Measurements from ENCODE around the gene DUOXA2.

DUOXA2 gene

DNA sequence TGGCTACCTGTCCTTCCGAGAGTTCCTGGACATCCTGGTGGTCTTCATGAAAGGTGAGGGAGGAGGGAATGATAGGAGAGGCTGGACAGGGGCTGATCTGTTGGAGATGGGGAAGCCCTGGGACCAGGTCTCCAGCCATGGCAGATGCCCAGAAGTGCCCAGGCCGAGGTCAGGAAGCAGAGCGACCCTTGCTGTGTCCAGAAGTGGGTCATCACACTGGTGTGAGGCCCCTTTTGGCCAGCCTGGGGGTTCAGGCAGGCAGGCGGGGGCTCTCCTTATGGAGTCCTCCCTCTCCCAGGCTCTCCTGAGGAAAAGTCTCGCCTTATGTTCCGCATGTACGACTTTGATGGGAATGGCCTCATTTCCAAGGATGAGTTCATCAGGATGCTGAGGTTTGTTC lies 33.5 kb downstream of the DUOXA2 start (continued):
- no peak for TF ChIP-seq YY1 (tag by site-specific recombination; IDR thresholded peaks at IDR 0.05)
- TF ChIP-seq ZFP69B (tag by site-specific recombination; IDR thresholded peaks at IDR 0.05) = no peak
- no peak for TF ChIP-seq ZNF214 (tag by site-specific recombination; IDR thresholded peaks at IDR 0.05; ENCODE audit: borderline replicate concordance)
- no peak for TF ChIP-seq ZNF174 (tag by site-specific recombination; IDR thresholded peaks at IDR 0.05)

DNA sequence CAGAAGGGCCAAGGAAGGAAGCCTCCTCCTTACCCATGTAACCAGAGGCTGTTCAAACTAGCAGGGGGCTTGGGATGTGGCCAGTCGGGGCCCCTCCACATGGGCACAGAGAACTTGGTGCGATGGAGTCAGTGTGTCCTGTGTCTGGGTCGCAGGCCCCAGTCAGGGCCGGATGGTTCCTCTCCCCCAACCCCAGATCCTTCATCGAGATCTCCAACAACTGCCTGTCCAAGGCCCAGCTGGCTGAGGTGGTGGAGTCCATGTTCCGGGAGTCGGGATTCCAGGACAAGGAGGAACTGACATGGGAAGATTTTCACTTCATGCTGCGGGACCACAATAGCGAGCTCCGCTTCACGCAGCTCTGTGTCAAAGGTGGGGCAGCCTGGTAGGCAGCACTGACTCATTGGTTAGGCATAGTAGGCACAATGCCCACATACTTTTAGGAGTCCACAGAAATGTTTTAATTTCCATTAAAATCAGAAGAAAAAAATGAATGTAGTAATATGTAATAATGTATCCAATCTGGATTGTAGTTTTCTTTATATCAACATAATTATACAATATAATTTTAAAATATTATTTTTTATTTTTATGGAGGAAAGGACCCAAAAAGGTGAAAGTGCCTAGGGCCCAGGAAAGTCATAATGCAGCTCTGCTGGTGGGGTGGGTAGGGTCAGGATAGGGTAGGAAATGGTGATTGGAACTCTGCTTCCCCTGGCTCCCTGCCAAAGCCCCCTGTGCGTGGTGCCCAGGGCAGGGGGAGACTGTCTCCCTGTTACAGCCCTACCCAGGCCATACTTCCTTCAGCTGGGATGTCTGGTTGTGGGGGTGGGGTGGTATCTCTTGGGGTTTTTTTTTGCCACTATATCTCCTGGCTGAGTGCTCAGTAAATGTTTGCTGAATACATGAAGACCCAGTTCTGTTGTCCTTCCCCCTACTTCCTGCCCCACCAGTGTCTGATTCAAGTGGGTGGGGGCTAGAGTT lies 34.2 kb downstream of the DUOXA2 start:
- Histone ChIP-seq H3K36me3 (ENCODE audit: control insufficient read depth in 2 of 2, insufficient read depth in 1 of 2, low read length in 2 of 2) (no peaks in the 10 kb centered on the region), H3K4me3 (ENCODE audit: low read depth, low read length) (no peak overlapping the region), H3K9me3 (ENCODE audit: control insufficient read depth, insufficient read depth, low read depth, low read length) (no peaks in the 10 kb centered on the region), H3K4me1 (ENCODE audit: control insufficient read depth, insufficient read depth, low read length) (no peaks in the 10 kb centered on the region), H3K27ac (ENCODE audit: extremely low read depth, low read depth, low read length) (no peak overlapping the region)
- CTCF ChIA-PET = no interaction called here
- POLR2A ChIA-PET = no interaction called here
- TF ChIP-seq SALL2 (tag by site-specific recombination; IDR thresholded peaks at IDR 0.05; ENCODE audit: borderline replicate concordance) (no peak), ZNF776 (tag by site-specific recombination; IDR thresholded peaks at IDR 0.05; ENCODE audit: borderline replicate concordance) (no peak), ZBTB7A (tag by site-specific recombination; IDR thresholded peaks at IDR 0.05; ENCODE audit: low read depth) (no peak), ZNF211 (tag by site-specific recombination; IDR thresholded peaks at IDR 0.05; ENCODE audit: low read depth) (no peak), ZNF202 (tag by site-specific recombination; IDR thresholded peaks at IDR 0.05; ENCODE audit: borderline replicate concordance) (no peak), ZNF777 (tag by site-specific recombination; IDR thresholded peaks at IDR 0.05; ENCODE audit: borderline replicate concordance) (no peak), ZNF501 (tag by site-specific recombination; IDR thresholded peaks at IDR 0.05) (no peak), ZNF677 (tag by site-specific recombination; IDR thresholded peaks at IDR 0.05) (no peak), SP7 (tag by site-specific recombination; IDR thresholded peaks at IDR 0.05) (no peak), ZNF623 (tag by site-specific recombination; IDR thresholded peaks at IDR 0.05) (no peak), ZNF664 (tag by site-specific recombination; IDR thresholded peaks at IDR 0.05) (no peak), ZNF146 (tag by site-specific recombination; IDR thresholded peaks at IDR 0.05) (no peak), ZNF248 (tag by site-specific recombination; IDR thresholded peaks at IDR 0.05) (no peak), ZNF24 (tag by site-specific recombination; IDR thresholded peaks at IDR 0.05) (no peak), KLF16 (tag by site-specific recombination; IDR thresholded peaks at IDR 0.05) (no peak), ZNF629 (tag by site-specific recombination; IDR thresholded peaks at IDR 0.05) (no peak), ZSCAN30 (tag by site-specific recombination; IDR thresholded peaks at IDR 0.05) (no peak)
- TF ChIP-seq, protein P1, sequence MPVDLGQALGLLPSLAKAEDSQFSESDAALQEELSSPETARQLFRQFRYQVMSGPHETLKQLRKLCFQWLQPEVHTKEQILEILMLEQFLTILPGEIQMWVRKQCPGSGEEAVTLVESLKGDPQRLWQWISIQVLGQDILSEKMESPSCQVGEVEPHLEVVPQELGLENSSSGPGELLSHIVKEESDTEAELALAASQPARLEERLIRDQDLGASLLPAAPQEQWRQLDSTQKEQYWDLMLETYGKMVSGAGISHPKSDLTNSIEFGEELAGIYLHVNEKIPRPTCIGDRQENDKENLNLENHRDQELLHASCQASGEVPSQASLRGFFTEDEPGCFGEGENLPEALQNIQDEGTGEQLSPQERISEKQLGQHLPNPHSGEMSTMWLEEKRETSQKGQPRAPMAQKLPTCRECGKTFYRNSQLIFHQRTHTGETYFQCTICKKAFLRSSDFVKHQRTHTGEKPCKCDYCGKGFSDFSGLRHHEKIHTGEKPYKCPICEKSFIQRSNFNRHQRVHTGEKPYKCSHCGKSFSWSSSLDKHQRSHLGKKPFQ (tag by site-specific recombination; IDR thresholded peaks at IDR 0.05) = no peak
- TF ChIP-seq, protein P2, sequence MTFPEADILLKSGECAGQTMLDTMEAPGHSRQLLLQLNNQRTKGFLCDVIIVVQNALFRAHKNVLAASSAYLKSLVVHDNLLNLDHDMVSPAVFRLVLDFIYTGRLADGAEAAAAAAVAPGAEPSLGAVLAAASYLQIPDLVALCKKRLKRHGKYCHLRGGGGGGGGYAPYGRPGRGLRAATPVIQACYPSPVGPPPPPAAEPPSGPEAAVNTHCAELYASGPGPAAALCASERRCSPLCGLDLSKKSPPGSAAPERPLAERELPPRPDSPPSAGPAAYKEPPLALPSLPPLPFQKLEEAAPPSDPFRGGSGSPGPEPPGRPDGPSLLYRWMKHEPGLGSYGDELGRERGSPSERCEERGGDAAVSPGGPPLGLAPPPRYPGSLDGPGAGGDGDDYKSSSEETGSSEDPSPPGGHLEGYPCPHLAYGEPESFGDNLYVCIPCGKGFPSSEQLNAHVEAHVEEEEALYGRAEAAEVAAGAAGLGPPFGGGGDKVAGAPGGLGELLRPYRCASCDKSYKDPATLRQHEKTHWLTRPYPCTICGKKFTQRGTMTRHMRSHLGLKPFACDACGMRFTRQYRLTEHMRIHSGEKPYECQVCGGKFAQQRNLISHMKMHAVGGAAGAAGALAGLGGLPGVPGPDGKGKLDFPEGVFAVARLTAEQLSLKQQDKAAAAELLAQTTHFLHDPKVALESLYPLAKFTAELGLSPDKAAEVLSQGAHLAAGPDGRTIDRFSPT (tag by site-specific recombination; IDR thresholded peaks at IDR 0.05) = no peak
- TF ChIP-seq, protein P3, sequence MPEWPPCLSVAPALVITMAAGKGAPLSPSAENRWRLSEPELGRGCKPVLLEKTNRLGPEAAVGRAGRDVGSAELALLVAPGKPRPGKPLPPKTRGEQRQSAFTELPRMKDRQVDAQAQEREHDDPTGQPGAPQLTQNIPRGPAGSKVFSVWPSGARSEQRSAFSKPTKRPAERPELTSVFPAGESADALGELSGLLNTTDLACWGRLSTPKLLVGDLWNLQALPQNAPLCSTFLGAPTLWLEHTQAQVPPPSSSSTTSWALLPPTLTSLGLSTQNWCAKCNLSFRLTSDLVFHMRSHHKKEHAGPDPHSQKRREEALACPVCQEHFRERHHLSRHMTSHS (tag by site-specific recombination; IDR thresholded peaks at IDR 0.05) = no peak

All from HEK293 (cell line).